ENCODE data around the gene TTC31. TPM values are rescaled to one million over a fixed set of nuclear protein-coding genes. Genes with fewer than 3 reads are reported as not detected.

The TTC31 gene
- total RNA-seq, 1 donor from 2014 or later, result 23.8 TPM

- peaks cover 16% of the 10 kb centered on the region for H3K36me3 Mint-ChIP-seq (ENCODE audit: unreplicated experiment)
- DNase-seq, result no peak
- H3K4me3 Mint-ChIP-seq (ENCODE audit: unreplicated experiment), result peak overlapping the region; percentile 66
- peaks cover 36% of the 10 kb centered on the region for H3K27me3 Mint-ChIP-seq (ENCODE audit: unreplicated experiment)
- peaks cover 8% of the 10 kb centered on the region for H3K9me3 Mint-ChIP-seq (ENCODE audit: unreplicated experiment)
- H3K4me1 Mint-ChIP-seq (ENCODE audit: low read depth, unreplicated experiment), result peaks cover 15% of the 10 kb centered on the region
- no peak for TF ChIP-seq CTCF (IDR thresholded peaks at IDR 0.05; ENCODE audit: partially characterized antibody, unreplicated experiment)
- peak overlapping the region; percentile 22 for H3K27ac Mint-ChIP-seq (ENCODE audit: unreplicated experiment)
Observed at GRCh38 chr2:74499940-74500577, 17.2 kb downstream of the TTC31 start.

GRCh38 chr2:74500578-74500946, 17.7 kb downstream of the TTC31 start:
- H3K4me1 Mint-ChIP-seq (ENCODE audit: low read depth, unreplicated experiment), result peaks cover 15% of the 10 kb centered on the region
- no peak for DNase-seq
- H3K36me3 Mint-ChIP-seq (ENCODE audit: unreplicated experiment), result peaks cover 16% of the 10 kb centered on the region
- H3K9me3 Mint-ChIP-seq (ENCODE audit: unreplicated experiment), result peaks cover 8% of the 10 kb centered on the region
- no peak for TF ChIP-seq CTCF (IDR thresholded peaks at IDR 0.05; ENCODE audit: partially characterized antibody, unreplicated experiment)
- peaks cover 36% of the 10 kb centered on the region for H3K27me3 Mint-ChIP-seq (ENCODE audit: unreplicated experiment)
- no peak overlapping the region for H3K27ac Mint-ChIP-seq (ENCODE audit: unreplicated experiment)
- peak overlapping the region; percentile 66 for H3K4me3 Mint-ChIP-seq (ENCODE audit: unreplicated experiment)

- H3K4me3 Mint-ChIP-seq (ENCODE audit: unreplicated experiment), result peak overlapping the region; percentile 82
- peaks cover 8% of the 10 kb centered on the region for H3K9me3 Mint-ChIP-seq (ENCODE audit: unreplicated experiment)
- DNase-seq, result no peak
- TF ChIP-seq CTCF (IDR thresholded peaks at IDR 0.05; ENCODE audit: partially characterized antibody, unreplicated experiment), result no peak
- H3K36me3 Mint-ChIP-seq (ENCODE audit: unreplicated experiment), result peaks cover 10% of the 10 kb centered on the region
- H3K4me1 Mint-ChIP-seq (ENCODE audit: low read depth, unreplicated experiment), result peaks cover 15% of the 10 kb centered on the region
- peak overlapping the region; percentile 84 for H3K27ac Mint-ChIP-seq (ENCODE audit: unreplicated experiment)
- H3K27me3 Mint-ChIP-seq (ENCODE audit: unreplicated experiment), result peaks cover 36% of the 10 kb centered on the region
Observed at GRCh38 chr2:74501335-74502071, 18.6 kb downstream of the TTC31 start.

GRCh38 chr2:74502147-74502719, 19.4 kb downstream of the TTC31 start:
- H3K36me3 Mint-ChIP-seq (ENCODE audit: unreplicated experiment), result peaks cover 8% of the 10 kb centered on the region
- no peak for TF ChIP-seq CTCF (IDR thresholded peaks at IDR 0.05; ENCODE audit: partially characterized antibody, unreplicated experiment)
- H3K27ac Mint-ChIP-seq (ENCODE audit: unreplicated experiment), result no peak overlapping the region
- peak overlapping the region; percentile 82 for H3K4me3 Mint-ChIP-seq (ENCODE audit: unreplicated experiment)
- H3K4me1 Mint-ChIP-seq (ENCODE audit: low read depth, unreplicated experiment), result peaks cover 19% of the 10 kb centered on the region
- no peak for DNase-seq
- peaks cover 38% of the 10 kb centered on the region for H3K27me3 Mint-ChIP-seq (ENCODE audit: unreplicated experiment)
- H3K9me3 Mint-ChIP-seq (ENCODE audit: unreplicated experiment), result peaks cover 15% of the 10 kb centered on the region

Measured in glutamatergic neuron (in vitro differentiated cells).